Measurements from ENCODE around the gene GRIK1. TPM values are rescaled to one million over a fixed set of nuclear protein-coding genes. Genes with fewer than 3 reads are reported as not detected.

GRIK1 gene
- total RNA-seq, 4 donors from 2014 or later, result not detected

DNA sequence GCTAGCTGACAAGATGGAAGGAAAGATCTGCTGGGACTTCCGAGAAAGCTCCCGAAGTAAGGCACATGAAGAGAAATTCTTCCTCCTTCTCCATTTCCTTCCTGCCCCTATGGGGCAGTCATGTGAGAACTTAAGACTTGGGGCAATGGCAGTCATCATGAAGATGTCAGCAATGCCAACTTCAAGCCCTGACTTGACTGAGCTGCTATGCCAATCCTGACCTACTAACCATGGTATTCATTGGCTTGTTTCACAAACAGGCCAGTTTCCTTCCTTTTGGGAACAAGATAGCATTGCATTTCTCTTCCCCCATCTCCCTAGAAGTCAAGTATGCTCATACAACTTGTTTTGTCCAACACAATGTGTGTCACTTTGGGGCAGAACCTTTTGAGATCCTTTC lies 25.5 kb downstream of the GRIK1 start:
- WGBS, 2 donors (ENCODE audit: low coverage in 1 of 2), result 100% methylated on average over 2 of the region's 2 CpGs; no CpG with 5 or more reads in 1 of the 2 donors
- intact Hi-C loops (cut with DNase I; ENCODE audit: low total_unique reads), result no loop called here
- Histone ChIP-seq H3K27ac (no peak overlapping the region), H3K4me3 (no peak overlapping the region), H3K9me3 (no peaks in the 10 kb centered on the region), H3K27me3 (no peaks in the 10 kb centered on the region), H3K36me3 (no peaks in the 10 kb centered on the region), H3K4me1 (no peaks in the 10 kb centered on the region)
- DNase-seq, result no peak
- in situ Hi-C loops (cut with MboI; ENCODE audit: low pct_ligation_motif_present in 1 of 4, low pct_unique_long_range_greater_than_20kb in 1 of 4, low sequenced_read_pairs in 3 of 4), result no loop called here
- TF ChIP-seq POLR2AphosphoS5 (IDR thresholded peaks at IDR 0.05), result no peak

- intact Hi-C loops (cut with DNase I; ENCODE audit: low total_unique reads), result no loop called here
- in situ Hi-C loops (cut with MboI; ENCODE audit: low pct_ligation_motif_present in 1 of 4, low pct_unique_long_range_greater_than_20kb in 1 of 4, low sequenced_read_pairs in 3 of 4), result no loop called here
- 89 to 90% methylated on average over 4 of the region's 4 CpGs for WGBS, 2 donors (ENCODE audit: low coverage in 1 of 2)
Measured at GRCh38 chr21:29909571-29909970, 30.2 kb downstream of the GRIK1 start.

DNA sequence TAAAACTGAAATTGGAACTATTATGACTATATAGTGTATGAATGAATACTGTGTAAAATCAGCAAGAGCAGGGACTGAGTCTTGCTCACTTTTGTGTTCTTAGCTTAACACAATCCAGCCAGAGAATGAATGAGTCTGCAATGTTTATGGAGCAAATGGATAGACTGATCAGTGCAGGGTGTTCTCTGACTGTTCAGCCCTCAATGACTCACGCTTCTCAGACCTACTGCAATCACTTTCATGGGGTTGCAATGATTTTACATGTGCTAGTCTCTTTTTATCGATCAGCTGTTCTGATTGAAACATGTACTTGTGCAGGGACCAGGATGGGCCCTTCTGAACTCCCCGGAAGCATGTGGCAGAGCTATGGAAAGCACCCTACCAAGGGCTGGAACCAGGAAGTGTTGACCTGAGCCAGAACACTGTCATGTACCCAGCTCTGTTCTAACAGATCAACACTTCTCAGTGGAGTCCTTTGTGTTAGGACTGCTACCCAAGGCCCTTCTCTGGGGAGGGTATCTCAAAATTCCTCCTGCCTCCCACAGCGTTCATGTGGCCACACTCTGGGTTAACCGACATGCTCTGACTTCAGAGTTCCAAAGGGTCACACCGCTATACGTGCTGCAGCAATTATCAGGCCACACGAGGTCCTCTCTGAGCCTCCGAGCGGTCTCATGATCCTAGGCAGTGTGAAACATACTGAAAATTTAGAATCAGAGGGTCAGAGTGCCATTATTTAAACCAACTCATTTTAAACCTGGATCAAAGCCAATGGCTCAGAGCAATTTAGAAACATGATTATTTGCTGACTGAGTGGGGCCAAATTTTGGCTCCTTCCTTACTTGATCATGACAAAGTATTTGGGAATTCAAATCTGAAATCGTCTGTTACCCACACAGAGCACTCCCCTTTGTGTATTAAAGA lies 35.2 kb downstream of the GRIK1 start:
- H3K4me1 ChIP-seq, result no peaks in the 10 kb centered on the region
- H3K27ac ChIP-seq, result no peak overlapping the region
- DNase-seq, result no peak
- in situ Hi-C loops (cut with MboI; ENCODE audit: low pct_ligation_motif_present in 1 of 4, low pct_unique_long_range_greater_than_20kb in 1 of 4, low sequenced_read_pairs in 3 of 4) (no loop called here), intact Hi-C loops (cut with DNase I; ENCODE audit: low total_unique reads) (no loop called here)
- WGBS, 2 donors (ENCODE audit: low coverage in 1 of 2), result 66 to 78% methylated on average over 7 to 11 of the region's 11 CpGs
- TF ChIP-seq EP300 (IDR thresholded peaks at IDR 0.05; ENCODE audit: low read depth), result no peak
- TF ChIP-seq POLR2AphosphoS5 (IDR thresholded peaks at IDR 0.05), result no peak
- TF ChIP-seq, protein P1, sequence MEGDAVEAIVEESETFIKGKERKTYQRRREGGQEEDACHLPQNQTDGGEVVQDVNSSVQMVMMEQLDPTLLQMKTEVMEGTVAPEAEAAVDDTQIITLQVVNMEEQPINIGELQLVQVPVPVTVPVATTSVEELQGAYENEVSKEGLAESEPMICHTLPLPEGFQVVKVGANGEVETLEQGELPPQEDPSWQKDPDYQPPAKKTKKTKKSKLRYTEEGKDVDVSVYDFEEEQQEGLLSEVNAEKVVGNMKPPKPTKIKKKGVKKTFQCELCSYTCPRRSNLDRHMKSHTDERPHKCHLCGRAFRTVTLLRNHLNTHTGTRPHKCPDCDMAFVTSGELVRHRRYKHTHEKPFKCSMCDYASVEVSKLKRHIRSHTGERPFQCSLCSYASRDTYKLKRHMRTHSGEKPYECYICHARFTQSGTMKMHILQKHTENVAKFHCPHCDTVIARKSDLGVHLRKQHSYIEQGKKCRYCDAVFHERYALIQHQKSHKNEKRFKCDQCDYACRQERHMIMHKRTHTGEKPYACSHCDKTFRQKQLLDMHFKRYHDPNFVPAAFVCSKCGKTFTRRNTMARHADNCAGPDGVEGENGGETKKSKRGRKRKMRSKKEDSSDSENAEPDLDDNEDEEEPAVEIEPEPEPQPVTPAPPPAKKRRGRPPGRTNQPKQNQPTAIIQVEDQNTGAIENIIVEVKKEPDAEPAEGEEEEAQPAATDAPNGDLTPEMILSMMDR (IDR thresholded peaks at IDR 0.05), result no peak
- TF ChIP-seq POLR2A (IDR thresholded peaks at IDR 0.05), result no peak
- H3K27me3 ChIP-seq, result no peaks in the 10 kb centered on the region
- no peaks in the 10 kb centered on the region for H3K9me3 ChIP-seq
- no peaks in the 10 kb centered on the region for H3K36me3 ChIP-seq
- no peak overlapping the region for H3K4me3 ChIP-seq

More at GRCh38 chr21:29909571-29909970, 30.2 kb downstream of the GRIK1 start:
- H3K9me3 ChIP-seq, result no peaks in the 10 kb centered on the region
- no peak overlapping the region for H3K4me3 ChIP-seq
- no peaks in the 10 kb centered on the region for H3K36me3 ChIP-seq
- TF ChIP-seq EP300 (IDR thresholded peaks at IDR 0.05; ENCODE audit: low read depth), result no peak
- TF ChIP-seq POLR2AphosphoS5 (IDR thresholded peaks at IDR 0.05), result no peak
- TF ChIP-seq, protein P1 (IDR thresholded peaks at IDR 0.05), result no peak
- no peak for TF ChIP-seq POLR2A (IDR thresholded peaks at IDR 0.05)
- DNase-seq, result no peak
- no peak overlapping the region for H3K27ac ChIP-seq
- H3K27me3 ChIP-seq, result no peaks in the 10 kb centered on the region
- H3K4me1 ChIP-seq, result no peaks in the 10 kb centered on the region

- Histone ChIP-seq H3K9me3 (no peaks in the 10 kb centered on the region), H3K27ac (no peak overlapping the region), H3K4me3 (no peak overlapping the region), H3K4me1 (no peaks in the 10 kb centered on the region), H3K27me3 (no peaks in the 10 kb centered on the region), H3K36me3 (no peaks in the 10 kb centered on the region)
- TF ChIP-seq, protein P1 (IDR thresholded peaks at IDR 0.05), result no peak
- 58% methylated on average over 3 of the region's 3 CpGs for WGBS, 2 donors (ENCODE audit: low coverage in 1 of 2)
- intact Hi-C loops (cut with DNase I; ENCODE audit: low total_unique reads) (no loop called here), in situ Hi-C loops (cut with MboI; ENCODE audit: low pct_ligation_motif_present in 1 of 4, low pct_unique_long_range_greater_than_20kb in 1 of 4, low sequenced_read_pairs in 3 of 4) (no loop called here)
- no peak for DNase-seq
Measured at GRCh38 chr21:29896884-29897283, 42.9 kb downstream of the GRIK1 start.
